SU-DHL-6 (cell line): ENCODE results near the gene NOB1.

Experiments
- CTCF ChIP-seq: fragments of 200-600 bp; sonication (generic); IDR thresholded peaks from one replicate; pipeline ENCODE4 v1.5.1; 2017; ENCODE audit warnings: antibody characterized with exemption, mild to moderate bottlenecking, low read length, moderate library complexity; ENCODE audit not compliant: insufficient read depth, poor library complexity, severe bottlenecking
- EZH2phosphoT487 ChIP-seq: fragments of 200-600 bp; sonication (generic), shearing (Covaris generic); conservative IDR thresholded peaks from 2 replicates; pipeline ENCODE4 v1.6.1; 2018; ENCODE audit warnings: mild to moderate bottlenecking, antibody characterized with exemption, low read length, moderate library complexity, mixed read lengths

- TF ChIP-seq CTCF, result no peak
- no peak for TF ChIP-seq EZH2phosphoT487
These were observed 26.4 kb upstream of the NOB1 start for GRCh38 chr16:69781118-69781517.
